Ecto neural progenitor cell (in vitro differentiated cells): ENCODE measurements around the gene FCF1.

Experiments used
- DNase-seq: peaks from one replicate; pipeline ENCODE4 v3.0.0-alpha.2; 2018; ENCODE audit warnings: low spot score

The FCF1 gene

DNA sequence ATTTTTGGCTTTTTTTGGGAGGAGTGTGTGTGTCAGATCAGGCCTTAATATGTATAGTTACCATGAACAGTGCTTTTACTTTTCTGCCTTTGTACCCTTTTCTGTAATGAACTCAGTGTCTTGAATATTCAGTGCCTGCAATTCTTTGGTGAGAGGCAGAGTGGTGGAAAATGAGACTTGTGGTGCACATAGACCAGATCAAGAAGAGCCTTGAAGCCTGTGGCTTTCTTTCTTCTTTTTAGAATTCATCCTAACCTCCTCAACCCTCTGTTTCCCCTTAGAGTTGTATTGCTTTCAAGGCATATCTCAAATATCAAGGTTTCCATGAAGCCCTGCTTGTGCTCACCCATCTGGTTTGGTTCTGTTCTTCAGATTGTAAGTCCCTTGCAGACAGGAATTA lies 52.8 kb downstream of the FCF1 start:
- DNase-seq = no peak

DNA sequence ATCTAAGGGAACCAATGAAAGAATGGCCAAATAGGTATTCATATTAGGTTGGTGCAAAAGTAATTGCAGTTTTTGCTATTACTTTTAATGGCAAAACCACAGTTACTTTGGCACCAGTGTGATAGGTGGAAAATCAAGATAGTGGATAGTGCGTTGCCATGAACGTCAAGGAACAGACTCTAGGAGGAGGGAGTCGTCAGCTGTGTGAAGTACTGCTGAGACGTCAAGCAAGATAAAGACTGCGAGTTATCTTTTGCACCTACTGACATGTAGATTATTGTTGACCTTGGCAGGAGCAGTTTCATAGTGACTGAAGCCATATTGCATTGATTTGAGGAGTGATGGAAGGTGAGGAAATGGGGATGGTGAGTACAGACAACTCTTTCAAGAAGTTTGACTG lies 58.5 kb downstream of the FCF1 start:
- no peak for DNase-seq

DNA sequence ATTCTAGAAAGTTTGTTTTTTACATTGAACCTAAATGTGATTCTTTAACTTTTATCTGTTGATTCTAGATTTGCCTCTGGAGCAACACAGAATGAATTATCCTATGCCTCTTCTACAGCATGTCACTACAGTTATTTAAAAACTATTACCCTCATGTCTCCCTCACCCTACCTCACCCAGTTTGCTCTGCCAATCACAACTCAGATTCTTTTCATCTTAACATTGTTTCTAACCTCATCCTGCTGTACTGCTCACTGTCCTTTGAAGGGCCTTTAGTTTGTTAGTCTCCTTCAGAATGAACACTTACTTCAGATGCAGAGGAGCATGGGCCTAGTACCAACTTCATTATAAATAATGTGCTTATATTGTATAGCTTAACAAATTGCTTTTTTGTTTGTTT lies 71.7 kb downstream of the FCF1 start:
- DNase-seq = no peak

- no peak for DNase-seq
These were observed 72.2 kb downstream of the FCF1 start for GRCh38 chr14:74785056-74785613.

DNA sequence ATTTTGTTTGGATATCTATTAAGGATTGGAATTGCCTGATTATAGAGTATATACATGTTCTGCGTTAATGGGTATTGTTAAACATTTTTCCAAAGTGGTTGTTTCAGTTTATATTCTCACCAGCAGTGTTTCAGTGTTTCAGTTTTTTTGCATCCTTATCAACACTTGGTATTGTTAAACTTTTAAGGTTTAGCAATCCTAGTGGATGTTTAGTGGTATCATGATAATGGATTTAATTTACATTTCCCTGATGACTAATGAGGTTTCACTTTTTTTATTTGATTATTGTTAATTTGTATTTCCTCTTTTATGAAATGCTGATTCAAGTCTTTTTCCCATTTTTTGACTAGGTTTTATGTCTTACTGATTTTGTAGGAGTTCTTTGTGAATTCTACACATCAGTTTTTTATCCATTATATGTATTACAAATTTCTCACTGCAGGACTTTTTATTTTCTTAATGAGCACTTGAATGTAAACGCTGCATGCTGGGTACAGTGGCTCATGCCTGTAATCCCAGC lies 73.9 kb downstream of the FCF1 start:
- DNase-seq = no peak
